ENCODE measurements around the gene ADGRD1. TPM values are rescaled to one million over a fixed set of nuclear protein-coding genes. Genes with fewer than 3 reads are reported as not detected.
A peak's percentile ranks its signal among the peaks of the same experiment; 100 is the strongest.

The ADGRD1 gene
- total RNA-seq, 1 experiment from 2014 or later, result 11.8 TPM

DNA sequence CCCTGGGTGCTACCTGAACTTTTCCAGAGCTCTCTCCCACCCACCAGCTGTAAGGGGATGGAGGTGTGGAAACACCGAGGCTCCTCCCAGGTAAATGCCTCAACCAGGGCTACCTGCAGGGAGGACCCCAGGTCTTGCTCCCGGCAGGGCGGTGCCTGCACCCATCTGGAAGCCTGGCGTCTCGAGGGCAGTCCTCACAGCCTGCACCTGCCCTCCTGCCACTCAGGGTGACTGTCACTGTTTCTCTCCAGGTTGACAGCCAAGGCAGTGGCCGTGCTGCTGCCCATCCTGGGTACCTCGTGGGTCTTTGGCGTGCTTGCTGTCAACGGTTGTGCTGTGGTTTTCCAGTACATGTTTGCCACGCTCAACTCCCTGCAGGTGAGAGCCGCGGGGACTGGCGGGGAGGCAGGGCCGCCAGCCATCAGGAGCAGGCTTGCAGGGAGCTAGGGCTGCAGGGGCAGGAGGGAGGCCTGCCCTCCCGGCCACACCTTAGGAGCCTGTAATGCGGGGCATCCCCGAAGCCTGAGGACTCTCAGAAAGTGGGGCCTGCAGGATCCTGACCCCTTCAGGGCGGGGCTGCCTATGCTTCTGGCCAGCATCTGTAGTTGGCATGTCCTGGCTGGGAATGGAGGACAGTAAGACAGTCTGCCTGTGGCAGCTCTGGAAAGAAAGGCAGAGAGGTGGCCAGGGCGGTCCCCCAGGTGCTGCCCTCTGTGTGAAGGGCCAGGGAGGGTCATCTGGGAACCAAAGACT is 182.3 kb downstream of the ADGRD1 start:
- DNase-seq (ENCODE audit: low read depth), result no peak

DNA sequence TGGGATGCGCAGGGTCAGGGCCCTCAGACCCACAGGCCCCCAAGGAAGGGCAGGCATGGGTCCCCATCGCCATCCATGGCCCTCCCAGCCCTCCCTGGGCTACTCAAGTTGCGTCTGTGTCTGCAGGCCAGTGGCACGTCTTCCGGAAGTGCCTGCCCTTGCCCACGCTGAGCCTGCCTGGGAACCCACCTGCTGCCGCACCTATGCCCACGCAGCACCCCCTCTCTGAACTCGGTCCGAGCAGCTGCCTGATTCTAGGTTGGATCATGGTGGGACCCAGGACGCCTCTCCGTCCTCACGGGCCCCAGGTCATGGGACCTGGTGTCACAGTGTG is 182.8 kb downstream of the ADGRD1 start:
- DNase-seq (ENCODE audit: low read depth), result no peak

DNA sequence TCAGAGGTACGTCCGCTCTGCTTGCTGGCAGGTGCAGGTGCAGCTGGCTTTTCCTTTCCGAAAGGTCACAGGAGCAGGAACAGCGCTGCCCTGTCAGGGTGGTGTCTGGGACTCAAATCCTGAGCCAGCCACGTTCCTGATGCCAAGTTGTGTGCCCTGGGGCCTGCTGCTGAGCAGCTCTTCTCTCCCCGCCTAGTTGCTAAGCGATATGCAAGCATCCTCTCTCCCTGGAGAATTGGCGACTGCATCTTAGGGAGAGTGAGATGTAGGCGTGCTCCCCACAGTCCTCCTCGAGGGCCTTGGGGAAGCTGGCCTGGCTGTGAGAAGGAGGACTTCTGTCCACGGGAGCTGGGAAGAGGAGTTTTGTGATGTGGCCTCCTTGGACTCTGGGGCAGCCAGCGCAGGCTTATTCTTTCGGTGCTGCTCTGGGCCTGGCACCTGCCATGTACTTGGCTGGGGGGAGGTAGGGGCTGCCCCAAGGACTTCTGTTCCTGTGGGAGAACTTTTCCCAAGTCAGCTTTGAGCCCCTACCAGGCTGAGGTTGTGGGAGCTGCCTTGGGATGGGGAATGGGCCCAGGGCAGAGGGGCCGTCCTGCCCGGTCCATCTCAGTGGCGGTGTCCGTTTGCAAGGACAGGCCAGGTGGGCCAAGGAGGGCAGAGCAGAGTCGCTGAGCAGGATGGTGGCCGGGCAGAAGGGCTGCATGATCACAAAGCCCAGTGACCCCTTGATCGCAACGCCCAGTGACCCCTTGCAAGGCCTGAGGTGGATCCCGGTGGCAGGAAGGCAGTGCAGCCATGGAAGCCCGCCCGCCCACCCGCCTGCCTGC is 183.5 kb downstream of the ADGRD1 start:
- DNase-seq (ENCODE audit: low read depth), result no peak

DNA sequence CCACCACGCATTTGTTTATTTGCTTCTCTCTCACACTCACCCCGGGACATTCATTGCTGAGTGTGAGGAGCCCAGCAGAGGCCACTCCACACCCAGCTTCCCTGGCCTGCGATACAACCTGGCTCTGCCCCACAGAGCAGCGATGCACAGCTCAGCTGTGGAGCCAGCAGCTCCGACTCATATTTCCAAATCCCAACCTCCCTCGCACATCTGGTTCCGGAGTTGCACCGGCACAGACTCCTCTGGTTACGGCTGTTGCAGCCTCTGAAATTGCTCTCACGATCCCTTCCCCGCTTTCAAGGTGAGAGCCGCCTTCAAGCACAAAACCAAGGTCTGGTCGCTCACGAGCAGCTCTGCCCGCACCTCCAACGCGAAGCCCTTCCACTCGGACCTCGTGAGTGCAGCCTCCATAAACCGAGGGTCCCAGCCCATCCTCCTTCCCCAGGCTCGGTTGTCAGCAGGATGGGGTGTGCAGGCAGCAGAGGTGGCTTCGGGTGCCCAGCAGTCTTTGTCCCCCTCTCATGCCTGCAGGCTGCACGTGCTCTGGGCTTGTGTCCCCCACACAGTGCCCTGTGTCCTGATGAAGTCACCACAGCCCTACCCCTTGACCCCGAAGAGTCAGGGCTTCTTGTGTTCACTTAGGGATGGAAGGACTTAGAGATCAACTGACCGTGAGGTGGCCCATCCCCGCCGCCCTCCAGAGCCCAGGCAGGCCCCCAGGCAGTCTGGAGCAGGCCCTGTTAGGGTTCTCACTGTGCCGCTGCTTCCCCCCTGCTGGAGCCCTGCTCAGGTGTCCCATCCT is 184.3 kb downstream of the ADGRD1 start:
- peak; percentile 84 for DNase-seq (ENCODE audit: low read depth)

DNA sequence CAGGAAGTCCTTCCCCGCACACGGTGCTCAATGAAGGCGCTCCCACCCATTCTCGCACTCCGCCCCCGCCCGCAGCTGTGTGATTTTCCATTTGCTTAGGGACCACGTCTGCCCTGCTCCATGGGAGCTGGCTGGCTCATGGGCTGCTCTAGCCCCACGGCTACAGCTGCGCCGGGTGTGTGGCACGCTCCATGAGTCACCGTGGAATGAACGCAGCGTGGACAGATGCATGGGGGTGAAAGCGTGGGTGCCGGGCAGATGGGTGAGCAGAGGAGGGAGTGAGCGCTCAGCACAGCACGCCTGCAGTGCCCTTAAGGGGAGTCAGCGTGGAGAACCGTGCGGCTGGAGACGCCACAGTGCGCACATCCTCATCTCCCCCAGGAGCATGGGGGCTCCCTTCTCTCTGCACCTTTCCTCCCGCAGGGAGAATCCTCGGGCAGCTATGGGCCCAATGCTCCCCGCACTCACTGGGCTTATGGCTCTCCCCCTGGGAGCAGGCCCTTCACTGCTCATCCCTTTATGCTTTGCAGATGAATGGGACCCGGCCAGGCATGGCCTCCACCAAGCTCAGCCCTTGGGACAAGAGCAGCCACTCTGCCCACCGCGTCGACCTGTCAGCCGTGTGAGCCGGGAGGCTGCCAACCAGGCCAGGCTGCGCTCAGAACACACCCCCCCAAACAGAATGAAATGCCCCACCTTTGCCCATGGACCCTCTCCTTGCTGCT is 185.1 kb downstream of the ADGRD1 start:
- no peak for DNase-seq (ENCODE audit: low read depth)

DNA sequence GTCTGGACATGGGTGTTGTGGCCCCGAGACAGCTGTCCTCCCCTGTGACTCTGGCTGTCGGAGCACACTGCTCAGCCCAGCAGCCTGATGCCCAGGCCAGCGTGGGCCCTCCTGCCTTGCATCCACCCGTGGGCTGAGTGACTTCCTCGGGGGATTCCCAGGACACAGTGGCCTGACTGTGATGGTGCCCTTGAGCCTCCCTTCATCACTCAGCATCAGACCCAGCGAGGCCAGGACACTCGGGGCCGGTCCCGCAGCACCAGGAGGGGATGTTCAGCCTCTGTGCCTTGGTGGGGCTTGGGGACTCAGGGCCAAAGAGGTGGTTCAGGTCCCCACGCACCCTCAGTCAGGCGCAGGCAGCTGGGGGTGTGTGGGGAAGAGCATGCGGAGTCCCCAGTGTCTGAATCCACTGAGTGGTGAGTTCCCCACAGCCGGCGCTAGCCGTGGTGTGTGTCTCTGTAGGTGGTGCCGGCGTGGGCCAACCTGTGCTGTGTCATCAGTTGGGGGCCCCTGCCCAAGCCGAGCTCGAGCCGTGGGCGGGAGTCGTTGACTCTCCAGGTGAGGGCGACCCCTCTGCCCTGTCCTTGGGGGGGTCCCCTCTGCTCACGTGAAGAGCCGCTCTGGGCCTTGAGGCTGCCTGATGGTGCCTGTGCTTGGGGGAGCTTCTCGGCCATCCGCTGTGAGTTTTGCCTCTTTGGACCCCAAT is 185.8 kb downstream of the ADGRD1 start:
- DNase-seq (ENCODE audit: low read depth), result no peak

DNA sequence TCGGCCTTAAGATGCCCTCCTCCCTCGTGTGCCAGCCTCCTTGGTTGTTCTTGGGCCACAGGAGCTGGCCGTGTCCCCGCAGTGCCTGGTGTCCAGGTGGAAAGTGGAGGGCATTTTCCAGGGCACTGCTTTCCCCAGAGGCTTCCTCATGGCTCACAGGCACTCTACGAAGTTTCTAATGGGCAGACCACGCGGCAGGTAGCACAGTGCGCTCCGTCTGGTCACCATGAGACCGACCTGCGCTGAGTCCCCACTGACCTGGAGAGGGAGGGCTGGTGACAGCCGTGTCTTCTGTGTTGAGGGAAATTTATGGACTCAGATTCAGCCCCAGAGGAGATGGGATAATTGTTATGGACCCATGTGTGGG is 186.3 kb downstream of the ADGRD1 start:
- DNase-seq (ENCODE audit: low read depth), result no peak

DNA sequence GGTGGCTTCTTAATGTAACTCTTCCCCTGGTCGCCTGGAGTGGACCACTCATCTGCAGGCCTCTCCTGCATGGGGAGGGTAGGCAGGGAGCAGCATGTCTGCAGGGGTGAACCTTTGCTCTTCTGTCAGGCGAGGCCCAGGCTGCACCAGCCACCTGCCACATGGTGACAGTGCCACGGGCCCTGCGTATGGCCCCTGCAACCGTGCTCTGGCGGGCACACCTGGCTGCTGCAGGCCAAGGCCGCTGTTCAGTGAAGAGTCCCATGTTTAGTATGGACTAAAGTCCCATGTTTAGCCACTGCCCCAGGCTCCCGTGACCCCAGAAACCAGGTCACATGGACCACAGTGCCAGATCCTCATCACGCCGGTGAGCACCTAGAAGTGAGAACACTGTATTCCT is 187.0 kb downstream of the ADGRD1 start:
- no peak for DNase-seq (ENCODE audit: low read depth)

DNA sequence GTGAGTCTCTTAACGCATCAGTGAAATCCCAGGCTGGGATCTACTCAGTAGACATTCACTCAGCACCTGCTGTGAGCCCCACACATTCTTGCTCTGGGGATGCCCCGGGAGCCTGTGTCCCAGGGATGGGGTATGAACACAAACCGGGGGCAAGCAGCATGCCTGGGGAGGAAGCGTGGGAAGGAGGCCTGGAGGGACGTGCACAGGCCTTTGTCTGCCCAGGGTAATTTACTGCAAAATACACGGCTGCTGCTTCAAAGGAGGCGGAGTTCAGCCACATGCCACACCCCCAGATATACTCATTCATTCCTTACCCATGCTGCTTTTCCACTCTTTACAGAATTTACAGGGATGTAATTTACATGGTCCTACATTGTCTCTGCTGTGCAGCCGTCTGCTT is 187.8 kb downstream of the ADGRD1 start:
- DNase-seq (ENCODE audit: low read depth), result no peak

DNA sequence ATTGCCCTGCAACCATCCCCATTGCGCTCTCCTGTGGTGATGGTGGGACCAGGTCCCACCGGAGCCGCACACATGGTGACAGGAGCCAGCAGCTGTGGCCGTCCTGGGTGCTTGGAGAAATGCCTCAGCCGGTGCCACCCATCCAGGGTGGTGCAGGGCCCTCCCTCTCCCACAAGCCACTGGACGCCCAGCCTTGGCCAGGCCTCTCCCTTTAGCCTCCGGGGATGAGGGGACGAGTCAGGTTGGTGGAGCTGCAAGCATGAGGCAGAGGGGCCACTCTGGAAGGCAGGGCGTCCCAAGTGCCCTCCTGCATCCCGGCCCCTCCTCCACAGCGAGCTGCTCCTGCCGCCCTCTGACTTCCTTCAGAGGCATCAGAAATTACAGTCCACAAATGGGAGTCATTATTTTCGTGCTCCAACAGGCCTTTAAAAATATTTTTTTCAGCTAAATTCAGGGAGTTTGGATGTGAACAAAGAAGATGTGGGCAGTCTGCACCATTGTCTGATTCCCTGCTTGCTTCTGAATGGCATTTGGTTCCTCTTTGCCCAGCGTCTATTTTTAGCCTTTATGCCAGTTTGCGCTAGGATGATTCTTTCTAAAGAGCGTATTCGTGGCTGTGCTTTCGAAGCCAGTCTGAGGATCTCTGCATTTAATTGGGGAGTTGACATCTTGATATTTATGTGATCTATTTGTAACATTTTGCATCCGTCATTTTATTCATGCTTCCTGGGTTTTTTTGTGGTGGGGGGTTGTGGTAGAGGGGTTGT is 189.4 kb downstream of the ADGRD1 start:
- DNase-seq (ENCODE audit: low read depth), result peak; percentile 40

DNA sequence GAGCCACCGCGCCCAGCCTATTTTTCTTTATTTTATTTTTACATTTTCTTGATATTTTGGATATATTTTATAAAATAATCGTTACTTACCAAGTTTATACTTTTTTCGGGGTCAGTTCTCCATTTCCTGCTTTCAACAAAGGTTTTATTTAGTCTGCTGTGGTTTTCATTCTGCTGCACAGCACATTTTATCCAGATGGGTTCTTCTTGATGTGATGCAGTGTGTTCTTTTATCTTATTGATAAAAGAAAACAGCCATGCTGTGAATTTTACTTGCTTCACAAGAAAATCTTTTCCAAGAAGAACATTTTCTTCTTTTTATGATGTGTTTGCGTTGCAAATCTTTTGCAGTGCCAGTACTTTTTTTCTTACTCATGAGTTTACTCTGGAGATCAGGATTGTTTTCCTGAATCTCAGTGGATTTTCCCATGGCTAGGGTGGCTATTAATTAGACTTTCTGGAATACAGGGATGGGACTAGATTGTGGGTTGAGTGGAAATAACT is 192.5 kb downstream of the ADGRD1 start:
- no peak for DNase-seq (ENCODE audit: low read depth)

DNA sequence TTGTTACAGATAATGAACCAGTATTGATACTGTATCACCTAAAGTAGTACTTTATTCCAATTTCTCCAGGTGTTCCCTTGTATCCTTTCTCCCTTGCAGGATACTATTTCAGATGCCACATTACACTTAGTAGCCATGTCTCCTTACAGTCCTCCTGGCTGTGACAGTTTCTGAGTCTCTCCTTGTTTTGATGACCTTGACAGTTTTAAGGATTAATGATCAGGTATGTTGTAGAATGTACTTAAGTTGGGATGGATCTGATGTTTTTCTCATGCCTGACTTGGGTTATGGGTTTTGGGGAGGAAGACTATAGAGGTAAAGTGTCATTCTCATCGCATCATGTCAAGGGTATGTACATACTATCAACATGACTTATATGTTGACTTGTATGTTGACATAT is 193.6 kb downstream of the ADGRD1 start:
- no peak for DNase-seq (ENCODE audit: low read depth)

DNA sequence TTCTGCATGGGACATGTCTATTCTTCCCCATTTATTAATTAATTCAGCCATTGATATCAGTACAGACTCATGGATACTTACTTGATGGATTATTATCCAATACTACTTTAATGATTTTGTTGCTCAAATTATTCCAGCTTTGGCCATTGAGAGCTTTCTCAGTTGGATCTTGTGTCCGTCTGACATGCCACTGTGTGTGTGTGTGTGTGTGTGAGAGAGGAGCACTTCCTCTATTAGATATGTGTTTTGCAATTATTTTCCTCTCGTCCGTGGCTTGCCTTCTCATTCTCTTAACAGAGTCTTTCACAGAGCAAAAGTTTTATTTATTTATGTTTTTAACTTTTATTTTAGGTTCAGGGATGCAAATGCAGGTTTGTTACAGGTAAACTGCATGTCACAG is 194.2 kb downstream of the ADGRD1 start:
- DNase-seq (ENCODE audit: low read depth), result no peak

DNA sequence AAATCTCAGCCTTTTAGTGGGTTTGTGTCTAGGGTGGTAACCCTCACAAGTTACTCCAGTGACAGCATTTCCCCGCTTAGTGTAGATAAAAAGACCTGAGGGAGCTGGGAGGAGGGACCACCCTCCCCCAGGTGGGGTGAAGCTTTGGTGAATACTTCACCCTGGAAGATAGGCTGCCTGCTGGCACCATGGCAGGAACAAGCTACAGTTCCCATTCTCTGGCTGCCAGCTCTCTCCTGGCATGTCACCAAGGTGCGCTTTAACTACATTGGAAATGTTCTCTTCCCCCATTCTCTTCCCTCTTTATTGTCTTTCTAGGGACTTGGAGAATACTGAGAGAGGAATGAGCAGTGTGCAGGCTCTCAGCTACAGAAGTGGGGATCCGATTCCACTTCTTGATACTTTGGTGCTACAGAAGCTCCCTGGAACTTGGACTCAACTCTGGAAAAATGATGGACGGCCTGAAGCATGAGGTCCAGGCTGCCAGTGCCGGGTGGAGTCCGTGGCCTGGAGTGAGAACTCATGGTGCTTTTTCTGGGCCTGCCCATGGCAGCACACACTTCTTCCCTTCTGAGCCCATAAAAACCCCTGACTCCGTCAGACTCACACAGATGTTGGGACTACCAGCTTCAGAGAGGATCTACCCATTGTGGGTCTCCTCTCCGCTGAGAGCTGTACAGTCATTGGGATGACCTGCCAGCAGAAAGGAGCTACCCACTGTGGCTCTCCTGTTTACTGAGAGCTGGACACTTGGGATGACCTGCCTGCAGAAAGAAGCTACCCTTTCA is 198.0 kb downstream of the ADGRD1 start:
- no peak for DNase-seq (ENCODE audit: low read depth)

DNA sequence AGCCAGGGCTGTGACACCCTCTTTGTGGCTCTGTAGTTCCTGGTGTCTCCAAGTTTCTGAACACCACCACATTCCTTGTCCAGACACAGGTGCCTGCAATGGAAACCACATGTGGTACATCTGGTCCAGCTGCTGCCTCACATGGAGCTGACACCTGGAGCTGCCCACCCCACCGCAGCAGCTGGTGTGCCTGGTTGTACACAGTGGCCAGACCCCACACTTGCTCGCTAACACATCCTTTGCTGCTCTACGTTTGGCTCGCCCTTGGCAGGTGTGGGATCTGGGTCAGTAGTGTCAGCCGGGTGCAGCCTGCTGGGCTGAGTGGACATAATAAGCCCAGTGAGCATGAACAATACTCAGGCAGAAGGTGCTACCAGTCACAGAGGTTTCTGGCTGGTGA is 198.9 kb downstream of the ADGRD1 start:
- no peak for DNase-seq (ENCODE audit: low read depth)

DNA sequence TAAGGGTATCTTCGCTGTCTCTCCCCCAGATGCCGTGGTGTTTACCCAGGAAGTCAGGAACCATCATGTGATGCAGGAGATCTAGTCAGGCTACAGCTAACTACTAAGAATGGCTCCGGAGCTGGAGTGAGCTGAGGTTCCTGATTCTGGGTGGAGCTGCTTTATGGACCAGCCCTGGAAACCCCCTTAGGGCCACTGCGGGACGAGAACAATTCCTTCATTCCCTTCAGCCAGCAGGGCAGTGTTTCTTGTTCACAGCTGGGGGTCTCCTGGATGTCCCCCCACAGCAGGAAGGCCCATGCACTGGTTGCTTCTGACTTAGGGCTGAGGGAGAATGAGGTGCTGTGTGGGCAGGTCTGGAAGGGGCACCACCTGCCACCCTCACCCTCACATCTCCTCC is 199.3 kb downstream of the ADGRD1 start:
- no peak for DNase-seq (ENCODE audit: low read depth)

DNA sequence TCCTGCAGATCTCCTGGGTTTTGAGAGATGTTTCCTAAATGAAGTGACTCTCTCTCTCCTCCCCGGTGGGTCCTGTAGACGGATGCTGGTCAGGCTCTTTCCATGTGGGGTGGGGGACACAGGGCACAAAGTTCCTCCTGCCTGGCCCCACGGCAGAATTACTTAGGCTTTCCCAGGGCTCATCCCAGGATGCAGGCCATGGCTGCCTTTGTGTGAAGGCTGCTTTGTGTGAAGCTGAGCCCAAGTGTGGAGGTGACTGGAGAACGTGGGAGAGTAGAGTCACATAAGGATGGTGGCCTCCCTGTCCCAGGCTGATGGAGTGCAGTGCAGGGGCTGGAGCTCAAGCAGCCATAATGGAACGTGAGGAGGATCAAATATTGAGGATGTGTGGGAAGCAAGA is 200.2 kb downstream of the ADGRD1 start:
- no peak for DNase-seq (ENCODE audit: low read depth)

DNA sequence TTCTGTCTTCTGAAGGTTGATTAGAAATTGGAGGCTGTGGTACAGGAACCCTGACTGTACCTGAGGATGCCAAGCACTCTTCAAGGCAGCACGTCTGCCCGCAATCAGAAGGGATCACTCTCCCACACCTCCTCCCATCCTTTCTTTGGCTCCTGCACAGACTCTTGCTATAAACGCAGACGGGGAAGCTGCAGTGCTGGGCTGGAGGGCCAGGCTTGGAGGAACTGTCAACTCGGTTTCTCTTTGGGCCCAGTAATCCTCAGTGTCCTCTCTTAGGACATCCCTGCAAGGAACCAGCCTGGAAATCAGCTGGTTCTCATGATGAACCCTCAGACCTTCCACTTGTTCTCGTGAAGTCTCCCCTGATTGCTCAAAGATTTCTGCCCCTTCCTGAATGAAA is 201.4 kb downstream of the ADGRD1 start:
- DNase-seq (ENCODE audit: low read depth), result no peak

DNA sequence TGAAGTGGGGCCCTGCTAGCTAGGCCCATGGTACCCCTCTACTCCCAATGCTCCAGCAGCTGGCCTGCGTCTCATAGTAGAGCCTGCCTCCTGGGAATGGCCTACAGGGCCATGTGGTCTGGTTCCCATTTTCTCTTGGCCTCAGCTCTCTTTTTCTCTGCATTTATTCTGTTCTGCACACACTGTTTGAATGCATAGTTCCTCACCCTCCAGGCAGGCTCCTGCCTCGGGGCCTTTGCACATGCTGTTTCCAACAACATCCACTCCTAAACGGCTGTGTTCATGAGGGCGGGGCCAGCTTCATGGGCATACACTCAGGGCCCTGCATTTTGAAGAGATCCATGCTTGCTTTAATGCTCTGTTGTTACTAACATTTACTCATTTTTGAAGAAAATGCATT is 204.0 kb downstream of the ADGRD1 start:
- no peak for DNase-seq (ENCODE audit: low read depth)

DNA sequence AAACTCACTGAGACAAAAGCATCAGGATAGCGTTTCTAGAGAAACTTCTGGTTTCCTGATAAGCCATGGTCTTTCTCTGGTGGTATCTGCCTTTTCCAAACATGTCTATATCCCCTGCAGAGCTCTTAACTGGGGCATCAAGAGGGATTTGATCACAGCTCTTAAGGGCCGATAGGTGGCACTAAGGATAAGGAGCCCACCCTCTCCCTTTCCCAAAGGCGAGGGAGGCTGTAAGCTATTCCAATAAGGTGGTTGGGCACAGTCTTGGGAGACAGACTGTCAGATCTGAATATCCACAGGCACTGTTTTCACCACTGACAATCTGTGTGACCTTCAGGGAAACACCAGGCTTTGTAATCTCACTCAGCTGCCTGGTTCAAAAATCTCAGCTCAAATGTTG is 206.0 kb downstream of the ADGRD1 start:
- DNase-seq (ENCODE audit: low read depth), result no peak
